Uterus (tissue), 4 donors: ENCODE results near the gene TBX5. TPM values are rescaled to one million over a fixed set of nuclear protein-coding genes. Genes with fewer than 3 reads are reported as not detected.

Experiments
- DNase-seq, 2 donors: peaks; one replicate each; pipeline ENCODE4 v3.0.0-alpha.2; 2019 to 2020
- H3K27ac ChIP-seq, 2 donors: fragments of 200-600 bp; sonication (generic); 1 replicate in 1 of 2; 2 replicates in 1 of 2; pipeline ENCODE4 v1.5.1; 2016 to 2018
- H3K27me3 ChIP-seq, 2 donors: fragments of 200-600 bp; sonication (generic); one replicate each; pipeline ENCODE4 v1.5.1; 2018 to 2019; ENCODE audit warnings: control low read depth in 1 of 2
- H3K36me3 ChIP-seq, 2 donors: fragments of 200-600 bp; sonication (generic); one replicate each; pipeline ENCODE4 v1.5.1; 2019; ENCODE audit warnings: control low read depth in 1 of 2
- H3K4me1 ChIP-seq, 2 donors: fragments of 200-600 bp; sonication (generic); one replicate each; pipeline ENCODE4 v1.5.1; 2018 to 2019; ENCODE audit warnings: control low read depth in 1 of 2
- H3K4me3 ChIP-seq, 2 donors: fragments of 200-600 bp; sonication (generic); 1 replicate in 1 of 2; 2 replicates in 1 of 2; pipeline ENCODE4 v1.5.1; 2018 to 2019; ENCODE audit warnings: mild to moderate bottlenecking in 1 of 2
- H3K9me3 ChIP-seq, 2 donors: fragments of 200-600 bp; sonication (generic); one replicate each; pipeline ENCODE4 v1.5.1; 2019; ENCODE audit warnings: control low read depth in 1 of 2
- CTCF ChIP-seq, 4 experiments: fragments of 200-600 bp in 2 of 4; fragments of 450-650 bp in 2 of 4; sonication (generic) in 2 of 4; IDR thresholded peaks; one replicate each; pipeline ENCODE4 v1.5.1; 2016 to 2019; ENCODE audit warnings: antibody characterized with exemption in 4 of 4, mild to moderate bottlenecking in 2 of 4, moderate library complexity in 1 of 4
- POLR2A ChIP-seq, 2 donors: fragments of 450-650 bp; IDR thresholded peaks; one replicate each; pipeline ENCODE4 v1.6.1; 2016; ENCODE audit warnings: antibody characterized with exemption in 2 of 2, mild to moderate bottlenecking in 1 of 2, moderate library complexity in 1 of 2
- intact Hi-C: fragments of 100-400 bp; cut with DNase I; formaldehyde crosslinking; loops from one replicate; pipeline ENCODE4 v1.15.1; 2023; ENCODE audit warnings: low total_unique reads
- total RNA-seq, 4 donors: library from RNA; depleted of rRNA in 3 of 4; stranded (reverse); fragments of >200 nt in 3 of 4; gene quantifications; one replicate each; pipeline versions ENCODE4 v1.1.0 to v1.2.4, GENCODE V29; 2014 to 2023
- donor health status: DM: yes; HTN: yes; CAD: no.

The TBX5 gene
- total RNA-seq, 4 donors from 2014 or later: not detected

GRCh38 chr12:114447799-114448617, 42.1 kb upstream of the TBX5 start:
- no peak overlapping the region for H3K27ac ChIP-seq
- TF ChIP-seq CTCF (IDR thresholded peaks at IDR 0.05) (no peak), POLR2A (IDR thresholded peaks at IDR 0.05) (no peak)
- no peaks in the 10 kb centered on the region for H3K9me3 ChIP-seq
- no peak overlapping the region for H3K4me3 ChIP-seq
- H3K4me1 ChIP-seq: no peaks in the 10 kb centered on the region
- no peaks in the 10 kb centered on the region for H3K36me3 ChIP-seq
- DNase-seq: no peak
- intact Hi-C loops: no loop called here
- H3K27me3 ChIP-seq: peaks cover 0 to 55% of the 10 kb centered on the region in 2 donors

- Histone ChIP-seq H3K27ac (no peak overlapping the region), H3K4me1 (no peaks in the 10 kb centered on the region)
- intact Hi-C loops: no loop called here
These were observed 41.4 kb upstream of the TBX5 start for GRCh38 chr12:114447274-114447716.

GRCh38 chr12:114445401-114446323, 39.7 kb upstream of the TBX5 start:
- DNase-seq: no peak
- H3K27me3 ChIP-seq: peaks cover 0 to 77% of the 10 kb centered on the region in 2 donors

More at GRCh38 chr12:114447274-114447716, 41.4 kb upstream of the TBX5 start:
- DNase-seq: no peak
- H3K36me3 ChIP-seq: no peaks in the 10 kb centered on the region
- peaks cover 0 to 61% of the 10 kb centered on the region in 2 donors for H3K27me3 ChIP-seq
- no peak overlapping the region for H3K4me3 ChIP-seq
- H3K9me3 ChIP-seq: no peaks in the 10 kb centered on the region
- TF ChIP-seq POLR2A (IDR thresholded peaks at IDR 0.05) (no peak), CTCF (IDR thresholded peaks at IDR 0.05) (no peak)

GRCh38 chr12:114444422-114445279, 38.7 kb upstream of the TBX5 start:
- DNase-seq: no peak
- intact Hi-C loops: no loop called here
- Histone ChIP-seq H3K27me3 (peaks cover 0 to 71% of the 10 kb centered on the region in 2 donors), H3K9me3 (no peaks in the 10 kb centered on the region), H3K4me3 (no peak overlapping the region), H3K36me3 (no peaks in the 10 kb centered on the region), H3K27ac (no peak overlapping the region), H3K4me1 (no peaks in the 10 kb centered on the region)
- TF ChIP-seq CTCF (IDR thresholded peaks at IDR 0.05) (no peak), POLR2A (IDR thresholded peaks at IDR 0.05) (no peak)

More at GRCh38 chr12:114445401-114446323, 39.7 kb upstream of the TBX5 start:
- Histone ChIP-seq H3K4me3 (no peak overlapping the region), H3K4me1 (no peaks in the 10 kb centered on the region), H3K9me3 (no peaks in the 10 kb centered on the region), H3K36me3 (no peaks in the 10 kb centered on the region), H3K27ac (no peak overlapping the region)
- intact Hi-C loops: no loop called here
- TF ChIP-seq POLR2A (IDR thresholded peaks at IDR 0.05) (no peak), CTCF (IDR thresholded peaks at IDR 0.05) (no peak)
